ENCODE data around the gene CRYBA4. TPM values are rescaled to one million over a fixed set of nuclear protein-coding genes. Genes with fewer than 3 reads are reported as not detected.

The CRYBA4 gene
- total and polyA plus RNA-seq, 10 of the 15 experiments (the other 5 are each of a cell fraction or from before 2014, with no cell fraction given) = 0.12 to 0.17 TPM; not detected in 8

- SMC1A ChIA-PET (ENCODE audit: uncharacterized antibody, unreplicated experiment) = no interaction called here
- no peak overlapping the region; the same call in 1 of the 2 replicates for H3K4me3 ChIP-seq
- no peaks in the 10 kb centered on the region for H3K9me3 ChIP-seq (replicated peaks; ENCODE audit: control insufficient read depth, insufficient read depth, low read length)
- ATAC-seq (no peak), FAIRE-seq (no peak), DNase-seq (ENCODE audit: low read depth, low spot score) (no peak)
- 0 out of 2 replicates have a peak overlapping the region, but pooled peaks have one; percentile 13 for H3K27ac ChIP-seq (ENCODE audit: control insufficient read depth, insufficient read depth)
- RAD21 ChIA-PET (ENCODE audit: unreplicated experiment) = no interaction called here
- H3K4me1 ChIP-seq (ENCODE audit: control insufficient read depth, insufficient read depth, low read length) = peaks cover 27% of the 10 kb centered on the region
- POLR2A ChIA-PET = no interaction called here
- peaks cover 32% of the 10 kb centered on the region for H3K79me2 ChIP-seq (ENCODE audit: control insufficient read depth, insufficient read depth, low read length)
- 80% methylated on average over 10 of the region's 11 CpGs for WGBS (ENCODE audit: insufficient coverage, insufficient replicate concordance, low lambda C conversion rate, missing lambda C conversion rate)
- CTCF ChIA-PET = no interaction called here
- peak overlapping the region; percentile 38; the same call in 1 of the 2 replicates for H2AFZ ChIP-seq (ENCODE audit: control insufficient read depth, low read depth, low read length)
- intact Hi-C loops (cut with micrococcal nuclease; ENCODE audit: unreplicated experiment) = no loop called here
- H3K9ac ChIP-seq (ENCODE audit: control insufficient read depth, insufficient read depth, low read length) = peak overlapping the region; percentile 48; the same call in 1 of the 2 replicates
- in situ Hi-C loops (cut with MboI) = no loop called here
- H3K4me2 ChIP-seq (ENCODE audit: control insufficient read depth, insufficient read depth) = peak overlapping the region; percentile 61
- BruUV-seq (replicated peaks) = TSS peak; percentile 52
- no peaks in the 10 kb centered on the region for H4K20me1 ChIP-seq (ENCODE audit: control insufficient read depth, insufficient read depth)
- no peaks in the 10 kb centered on the region for H3K27me3 ChIP-seq (replicated peaks in 1 of 2; ENCODE audit: control insufficient read depth in 2 of 2, insufficient read depth in 2 of 2, low read length in 1 of 2)
- TF ChIP-seq SREBF1 (IDR thresholded peaks at IDR 0.05; ENCODE audit: low read length) = no peak
- no peak for TF ChIP-seq BHLHE40 (IDR thresholded peaks at IDR 0.05; ENCODE audit: borderline replicate concordance in 1 of 2, low read depth in 2 of 2, low read length in 1 of 2)
- no peak for TF ChIP-seq SREBF2 (IDR thresholded peaks at IDR 0.05; ENCODE audit: low read length)
- TF ChIP-seq POLR2A (IDR thresholded peaks at IDR 0.05; ENCODE audit: low read depth, low read length) = no peak
- TF ChIP-seq WRNIP1 (IDR thresholded peaks at IDR 0.05; ENCODE audit: borderline replicate concordance, low read depth, low read length) = no peak
- peaks cover 2 to 7% of the 10 kb centered on the region in 2 experiments for H3K36me3 ChIP-seq (ENCODE audit: control insufficient read depth in 2 of 2, insufficient read depth in 2 of 2, low read length in 1 of 2)
Measured at GRCh38 chr22:26586556-26587325, 35.0 kb upstream of the CRYBA4 start.

- TF ChIP-seq MLLT1 (IDR thresholded peaks at IDR 0.05) = no peak
- no peak for TF ChIP-seq SMAD1 (IDR thresholded peaks at IDR 0.05; ENCODE audit: low read depth, partially characterized antibody)
- TF ChIP-seq RELB (IDR thresholded peaks at IDR 0.05; ENCODE audit: low read depth) = no peak
- H3K4me2 ChIP-seq (ENCODE audit: control insufficient read depth, insufficient read depth) = peak overlapping the region; percentile 75
- no peak for FAIRE-seq
Measured at GRCh38 chr22:26587991-26588613, 33.7 kb upstream of the CRYBA4 start.

More at GRCh38 chr22:26587991-26588613, 33.7 kb upstream of the CRYBA4 start:
- Histone ChIP-seq H3K4me3 (0 out of 2 replicates have a peak overlapping the region, but pooled peaks have one; percentile 89), H2AFZ (ENCODE audit: control insufficient read depth, low read depth, low read length) (no peak overlapping the region), H3K9me3 (replicated peaks; ENCODE audit: control insufficient read depth, insufficient read depth, low read length) (no peaks in the 10 kb centered on the region), H3K9ac (ENCODE audit: control insufficient read depth, insufficient read depth, low read length) (no peak overlapping the region), H4K20me1 (ENCODE audit: control insufficient read depth, insufficient read depth) (no peaks in the 10 kb centered on the region), H3K36me3 (ENCODE audit: control insufficient read depth in 2 of 2, insufficient read depth in 2 of 2, low read length in 1 of 2) (no peaks in the 10 kb centered on the region; a peak in 2 of 4 replicates), H3K4me1 (ENCODE audit: control insufficient read depth, insufficient read depth, low read length) (peaks cover 40% of the 10 kb centered on the region), H3K27me3 (replicated peaks in 1 of 2; ENCODE audit: control insufficient read depth in 2 of 2, insufficient read depth in 2 of 2, low read length in 1 of 2) (no peaks in the 10 kb centered on the region), H3K79me2 (ENCODE audit: control insufficient read depth, insufficient read depth, low read length) (peaks cover 32% of the 10 kb centered on the region), H3K27ac (ENCODE audit: control insufficient read depth, insufficient read depth) (no peak overlapping the region)
- ChIA-PET SMC1A (ENCODE audit: uncharacterized antibody, unreplicated experiment) (no interaction called here), RAD21 (ENCODE audit: unreplicated experiment) (interaction anchor here (1.4 kb wide), 1 partner anchor 79 kb away, joined by 3 read pairs; no protein-coding TSS in a partner anchor), CTCF (interaction anchor here (1.0 to 1.1 kb wide), 2 partner anchors 8 to 85 kb away, joined by 3 read pairs; no protein-coding TSS in a partner anchor), POLR2A (no interaction called here)
- TSS peak; percentile 62 for BruUV-seq (replicated peaks)
- no peak for ATAC-seq
- in situ Hi-C loops (cut with MboI) (no loop called here), intact Hi-C loops (cut with micrococcal nuclease; ENCODE audit: unreplicated experiment) (no loop called here)
- no peak for DNase-seq (ENCODE audit: low read depth, low spot score)
- WGBS (ENCODE audit: insufficient coverage, insufficient replicate concordance, low lambda C conversion rate, missing lambda C conversion rate) = 97% methylated on average over 4 of the region's 4 CpGs
